Measurements from ENCODE around the gene IER5L.
"Not testable (repeated sequence)": the region's sequence is repeated elsewhere in the genome, so short reads cannot be mapped to it uniquely, and the experiment has no call there.

Gene IER5L

DNA sequence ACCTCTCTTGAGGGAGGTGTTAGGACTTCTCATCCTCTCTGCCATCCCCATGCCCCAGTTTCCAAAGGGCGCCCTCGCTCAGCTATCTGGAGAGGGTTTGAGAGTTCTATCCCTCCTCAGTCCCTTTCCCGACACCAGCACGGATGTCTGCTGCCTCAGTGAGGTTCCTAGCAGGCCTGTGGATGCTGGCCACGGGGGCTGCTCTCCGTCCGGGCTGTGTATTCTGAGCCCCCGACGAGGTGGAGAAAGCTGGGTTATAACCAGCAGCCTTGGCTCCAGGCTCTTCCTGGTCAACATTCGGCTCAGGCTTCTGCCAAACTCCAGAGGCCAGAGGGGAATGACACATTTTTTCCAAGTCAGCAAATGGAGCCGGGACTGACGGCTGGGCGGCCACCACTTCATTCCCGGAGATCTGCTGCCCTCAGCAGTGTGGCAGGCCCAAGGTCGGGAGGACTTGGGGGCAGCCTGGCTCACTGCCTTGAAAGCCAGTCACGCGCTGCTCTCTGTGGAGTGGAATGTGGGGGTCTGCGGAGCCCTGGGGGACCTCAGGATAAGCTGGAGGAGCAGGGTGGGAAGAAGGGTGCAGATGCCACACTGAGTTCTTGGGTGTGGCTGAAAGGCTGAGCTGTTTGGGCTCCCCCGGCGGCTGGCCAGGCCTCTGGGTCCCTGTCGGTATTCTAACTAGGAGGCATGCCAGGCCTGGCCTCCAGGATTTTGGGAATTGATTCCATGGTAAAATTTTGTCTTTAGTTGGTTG is 39.4 kb downstream of the IER5L start:
- Histone ChIP-seq H3K27me3 (ENCODE audit: control insufficient read depth, insufficient read depth, low read length) (no peaks in the 10 kb centered on the region), H3K9me3 (ENCODE audit: control insufficient read depth, low read length) (no peaks in the 10 kb centered on the region), H3K36me3 (ENCODE audit: control insufficient read depth, insufficient read depth, low read length) (peaks cover 15% of the 10 kb centered on the region), H3K4me1 (ENCODE audit: control insufficient read depth, insufficient read depth, low read length) (peaks cover 50% of the 10 kb centered on the region), H3K9ac (ENCODE audit: low read length) (peak overlapping the region; percentile 95), H3K4me3 (ENCODE audit: low read length) (no peak overlapping the region)

- H3K4me3 ChIP-seq (ENCODE audit: low read length): no peak overlapping the region
- H3K9me3 ChIP-seq (ENCODE audit: control insufficient read depth, low read length): no peaks in the 10 kb centered on the region
- peaks cover 9% of the 10 kb centered on the region for H3K36me3 ChIP-seq (ENCODE audit: control insufficient read depth, insufficient read depth, low read length)
- H3K27me3 ChIP-seq (ENCODE audit: control insufficient read depth, insufficient read depth, low read length): no peaks in the 10 kb centered on the region
- H3K9ac ChIP-seq (ENCODE audit: low read length): peak overlapping the region; percentile 10
- peaks cover 45% of the 10 kb centered on the region for H3K4me1 ChIP-seq (ENCODE audit: control insufficient read depth, insufficient read depth, low read length)
These were observed 40.0 kb downstream of the IER5L start for GRCh38 chr9:129138144-129138462.

- Histone ChIP-seq H3K4me3 (ENCODE audit: low read length) (no peak overlapping the region), H3K27me3 (ENCODE audit: control insufficient read depth, insufficient read depth, low read length) (no peaks in the 10 kb centered on the region), H3K9ac (ENCODE audit: low read length) (no peak overlapping the region), H3K9me3 (ENCODE audit: control insufficient read depth, low read length) (no peaks in the 10 kb centered on the region), H3K36me3 (ENCODE audit: control insufficient read depth, insufficient read depth, low read length) (peaks cover 5% of the 10 kb centered on the region), H3K4me1 (ENCODE audit: control insufficient read depth, insufficient read depth, low read length) (peaks cover 39% of the 10 kb centered on the region)
These were observed 40.5 kb downstream of the IER5L start for GRCh38 chr9:129137292-129138143.

DNA sequence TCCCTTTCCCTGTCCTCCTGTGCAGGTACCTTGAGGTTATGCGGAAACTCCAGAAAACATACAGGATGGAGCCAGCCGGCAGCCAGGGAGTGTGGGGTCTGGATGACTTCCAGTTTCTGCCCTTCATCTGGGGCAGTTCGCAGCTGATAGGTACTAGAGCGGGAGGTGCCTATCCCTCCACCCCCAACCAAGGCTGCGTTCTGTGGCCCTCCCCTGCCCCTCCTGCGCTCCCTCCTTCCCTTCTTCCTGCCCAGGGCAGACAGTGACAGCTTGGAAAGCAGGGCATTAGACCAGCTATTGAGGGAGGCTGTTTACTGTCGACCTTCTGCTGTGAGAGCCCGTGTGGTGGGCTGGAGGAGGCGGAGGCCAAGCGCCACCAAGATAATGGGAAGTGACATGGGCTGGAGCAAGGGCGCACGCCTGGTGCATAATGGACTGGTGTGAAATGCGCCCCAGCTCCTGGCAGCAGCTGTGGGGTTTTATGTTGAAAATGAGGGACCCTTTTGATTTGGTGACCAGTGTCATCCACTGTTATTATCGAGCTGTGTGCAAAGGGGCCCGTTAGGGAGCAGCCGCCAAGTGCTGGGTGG is 41.5 kb downstream of the IER5L start:
- Histone ChIP-seq H3K9ac (ENCODE audit: low read length) (no peak overlapping the region), H3K36me3 (ENCODE audit: control insufficient read depth, insufficient read depth, low read length) (no peaks in the 10 kb centered on the region)

GRCh38 chr9:129135476-129135875 is 42.6 kb downstream of the IER5L start:
- H3K4me1 ChIP-seq (ENCODE audit: control insufficient read depth, insufficient read depth, low read length): peaks cover 26% of the 10 kb centered on the region
- H3K4me3 ChIP-seq (ENCODE audit: low read length): no peak overlapping the region
- H3K36me3 ChIP-seq (ENCODE audit: control insufficient read depth, insufficient read depth, low read length): no peaks in the 10 kb centered on the region
- H3K9me3 ChIP-seq (ENCODE audit: control insufficient read depth, low read length): no peaks in the 10 kb centered on the region
- H3K27me3 ChIP-seq (ENCODE audit: control insufficient read depth, insufficient read depth, low read length): no peaks in the 10 kb centered on the region
- H3K9ac ChIP-seq (ENCODE audit: low read length): no peak overlapping the region

More for the DNA sequence above, 41.5 kb downstream of the IER5L start:
- H3K4me3 ChIP-seq (ENCODE audit: low read length): no peak overlapping the region
- H3K9me3 ChIP-seq (ENCODE audit: control insufficient read depth, low read length): no peaks in the 10 kb centered on the region
- peaks cover 32% of the 10 kb centered on the region for H3K4me1 ChIP-seq (ENCODE audit: control insufficient read depth, insufficient read depth, low read length)
- H3K27me3 ChIP-seq (ENCODE audit: control insufficient read depth, insufficient read depth, low read length): no peaks in the 10 kb centered on the region

DNA sequence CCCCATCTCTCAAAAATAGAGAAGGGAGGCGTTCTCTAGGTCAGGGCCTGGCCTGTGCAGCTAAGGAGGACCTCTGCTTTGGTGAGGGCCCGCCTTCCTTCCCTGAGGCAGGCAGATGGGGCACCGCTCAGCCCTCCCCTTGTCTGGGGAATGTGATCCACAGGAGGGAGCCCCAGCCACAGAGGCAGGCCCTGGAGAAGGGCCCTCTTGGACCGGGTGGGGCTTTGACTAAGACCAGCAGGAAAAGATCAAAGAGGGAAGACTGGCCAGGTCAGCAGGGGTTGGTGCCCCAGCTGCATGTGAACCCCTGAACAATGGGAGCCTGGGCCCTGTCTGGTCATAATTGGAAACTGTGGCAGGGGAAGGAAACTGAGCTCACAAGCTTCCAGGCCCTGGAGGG is 45.0 kb downstream of the IER5L start:
- Histone ChIP-seq H3K4me1 (ENCODE audit: control insufficient read depth, insufficient read depth, low read length) (peaks cover 5% of the 10 kb centered on the region), H3K4me3 (ENCODE audit: low read length) (no peak overlapping the region), H3K27me3 (ENCODE audit: control insufficient read depth, insufficient read depth, low read length) (no peaks in the 10 kb centered on the region), H3K9me3 (ENCODE audit: control insufficient read depth, low read length) (no peaks in the 10 kb centered on the region), H3K36me3 (ENCODE audit: control insufficient read depth, insufficient read depth, low read length) (no peaks in the 10 kb centered on the region), H3K9ac (ENCODE audit: low read length) (no peak overlapping the region)

- no peaks in the 10 kb centered on the region for H3K9me3 ChIP-seq (ENCODE audit: control insufficient read depth, low read length)
- H3K4me3 ChIP-seq (ENCODE audit: low read length): no peak overlapping the region
- H3K4me1 ChIP-seq (ENCODE audit: control insufficient read depth, insufficient read depth, low read length): peaks cover 10% of the 10 kb centered on the region
- H3K27me3 ChIP-seq (ENCODE audit: control insufficient read depth, insufficient read depth, low read length): no peaks in the 10 kb centered on the region
- no peaks in the 10 kb centered on the region for H3K36me3 ChIP-seq (ENCODE audit: control insufficient read depth, insufficient read depth, low read length)
- H3K9ac ChIP-seq (ENCODE audit: low read length): no peak overlapping the region
These were observed 46.5 kb downstream of the IER5L start for GRCh38 chr9:129131300-129132145.

DNA sequence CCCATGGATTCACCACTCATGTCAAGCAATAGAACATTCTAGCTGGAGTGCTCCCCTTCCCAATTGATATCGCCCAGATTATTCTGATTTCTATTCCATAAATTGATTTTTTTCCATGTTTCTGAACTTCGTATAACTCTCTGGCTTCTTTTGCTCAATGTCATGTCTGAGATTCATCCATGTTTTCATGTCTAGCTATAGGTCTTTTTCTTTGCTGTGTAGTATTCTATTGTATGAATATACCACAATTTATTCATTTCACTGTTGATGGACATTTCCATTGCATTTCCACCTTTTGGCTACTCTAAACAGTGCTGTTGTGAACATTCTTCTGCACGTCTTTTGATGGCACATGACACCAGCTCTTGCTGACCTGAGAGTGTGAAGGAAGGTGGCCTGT is 47.3 kb downstream of the IER5L start:
- Histone ChIP-seq H3K9me3 (ENCODE audit: control insufficient read depth, low read length) (no peaks in the 10 kb centered on the region), H3K4me3 (ENCODE audit: low read length) (no peak overlapping the region), H3K9ac (ENCODE audit: low read length) (no peak overlapping the region), H3K36me3 (ENCODE audit: control insufficient read depth, insufficient read depth, low read length) (no peaks in the 10 kb centered on the region), H3K4me1 (ENCODE audit: control insufficient read depth, insufficient read depth, low read length) (peaks cover 10% of the 10 kb centered on the region), H3K27me3 (ENCODE audit: control insufficient read depth, insufficient read depth, low read length) (no peaks in the 10 kb centered on the region)

GRCh38 chr9:129130271-129130670 is 47.8 kb downstream of the IER5L start:
- not testable (repeated sequence) for H3K9me3 ChIP-seq (ENCODE audit: control insufficient read depth, low read length); H3K9ac ChIP-seq (ENCODE audit: low read length); H3K4me3 ChIP-seq (ENCODE audit: low read length); H3K27me3 ChIP-seq (ENCODE audit: control insufficient read depth, insufficient read depth, low read length); H3K36me3 ChIP-seq (ENCODE audit: control insufficient read depth, insufficient read depth, low read length)
- H3K4me1 ChIP-seq (ENCODE audit: control insufficient read depth, insufficient read depth, low read length): peaks cover 10% of the 10 kb centered on the region

DNA sequence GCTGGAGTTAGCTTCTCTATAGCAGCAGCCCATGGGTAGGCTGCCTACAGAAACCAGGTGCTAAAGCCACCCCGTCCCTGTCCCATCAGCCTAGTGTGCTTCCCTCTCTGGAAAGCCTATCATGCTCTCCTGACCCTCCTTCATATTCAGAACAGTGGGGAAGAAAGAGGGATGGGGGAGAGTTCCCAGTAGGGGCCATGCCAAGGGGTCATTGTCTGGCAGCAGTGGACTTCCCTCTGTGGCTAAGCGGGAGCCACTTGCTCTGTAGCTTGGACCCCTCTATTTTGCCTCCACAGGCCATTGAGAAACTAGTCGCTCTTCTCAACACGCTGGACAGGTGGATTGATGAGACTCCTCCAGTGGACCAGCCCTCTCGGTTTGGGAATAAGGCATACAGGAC is 49.4 kb downstream of the IER5L start:
- Histone ChIP-seq H3K36me3 (ENCODE audit: control insufficient read depth, insufficient read depth, low read length) (no peaks in the 10 kb centered on the region), H3K27me3 (ENCODE audit: control insufficient read depth, insufficient read depth, low read length) (no peaks in the 10 kb centered on the region), H3K9me3 (ENCODE audit: control insufficient read depth, low read length) (no peaks in the 10 kb centered on the region), H3K4me1 (ENCODE audit: control insufficient read depth, insufficient read depth, low read length) (peaks cover 18% of the 10 kb centered on the region), H3K4me3 (ENCODE audit: low read length) (no peak overlapping the region), H3K9ac (ENCODE audit: low read length) (no peak overlapping the region)

- Histone ChIP-seq H3K4me3 (ENCODE audit: low read length) (no peak overlapping the region), H3K9me3 (ENCODE audit: control insufficient read depth, low read length) (no peaks in the 10 kb centered on the region), H3K9ac (ENCODE audit: low read length) (no peak overlapping the region), H3K4me1 (ENCODE audit: control insufficient read depth, insufficient read depth, low read length) (peaks cover 18% of the 10 kb centered on the region), H3K27me3 (ENCODE audit: control insufficient read depth, insufficient read depth, low read length) (no peaks in the 10 kb centered on the region), H3K36me3 (ENCODE audit: control insufficient read depth, insufficient read depth, low read length) (no peaks in the 10 kb centered on the region)
These were observed 51.1 kb downstream of the IER5L start for GRCh38 chr9:129126749-129127618.

Data from mucosa of stomach (tissue), 1 donor.